NCI-H1694 treated with DMSO at 0.1 percent for 48 hours (cell line): ENCODE results near the gene CHP1.
"Not testable (repeated sequence)": the region's sequence is repeated elsewhere in the genome, so short reads cannot be mapped to it uniquely, and the experiment has no call there.

Experiments used
- DNase-seq: peaks from one replicate; lab custom pipeline; 2025; lab: John Stamatoyannopoulos, UW

The CHP1 gene

DNA sequence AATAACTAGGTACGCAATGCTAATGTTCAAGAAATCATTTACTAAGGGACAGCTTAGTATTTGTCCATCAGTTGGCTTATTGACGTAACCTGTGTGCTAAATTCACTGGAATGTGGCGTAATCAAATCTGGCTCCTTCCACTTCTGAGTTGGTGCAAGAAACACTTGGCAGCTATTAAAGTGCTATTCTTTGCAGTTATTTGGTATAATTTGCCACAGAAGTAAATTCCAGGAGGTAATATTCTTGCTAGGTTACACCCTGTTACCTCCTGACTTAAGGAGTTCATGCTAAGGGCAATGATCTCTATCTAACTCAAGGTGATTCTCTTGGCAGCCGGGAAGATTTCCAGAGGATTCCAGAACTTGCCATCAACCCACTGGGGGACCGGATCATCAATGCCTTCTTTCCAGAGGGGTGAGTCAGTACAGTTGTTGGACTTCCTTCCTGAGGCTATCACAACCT lies 25.5 kb downstream of the CHP1 start:
- DNase-seq, result no peak

DNA sequence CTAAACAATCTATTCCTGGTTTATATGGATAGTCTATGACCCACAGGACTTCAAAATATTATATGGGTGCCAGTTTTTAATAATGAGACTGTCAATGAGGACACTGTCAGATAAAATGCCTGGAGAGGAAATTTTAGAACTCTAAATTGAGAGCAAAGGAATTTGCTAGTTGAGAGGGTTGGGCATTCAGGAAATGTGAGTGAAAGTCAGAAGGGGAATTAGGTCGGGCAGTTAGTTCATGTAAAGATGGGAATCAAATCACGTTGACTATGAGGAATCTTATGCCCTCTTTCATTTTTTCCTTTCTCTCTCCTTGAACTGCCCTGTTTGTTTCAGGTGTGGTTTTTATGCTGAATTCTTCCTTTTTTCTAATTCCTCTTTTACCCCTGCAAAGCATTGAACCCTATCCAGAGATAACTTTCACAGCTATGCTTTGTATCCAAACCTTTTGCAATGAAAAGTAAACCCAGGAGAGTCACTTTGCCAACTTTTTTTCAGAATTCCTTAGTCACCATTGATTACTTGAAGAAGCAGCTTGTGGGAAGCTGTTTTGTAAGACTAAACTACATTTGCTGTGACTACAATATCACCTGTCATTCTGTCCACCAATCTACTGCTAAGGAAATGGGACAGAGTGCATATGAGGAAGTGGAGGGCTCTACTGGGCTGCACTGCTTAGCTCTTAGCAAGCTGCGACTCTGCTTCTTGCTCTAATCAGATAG lies 27.8 kb downstream of the CHP1 start:
- no peak for DNase-seq

DNA sequence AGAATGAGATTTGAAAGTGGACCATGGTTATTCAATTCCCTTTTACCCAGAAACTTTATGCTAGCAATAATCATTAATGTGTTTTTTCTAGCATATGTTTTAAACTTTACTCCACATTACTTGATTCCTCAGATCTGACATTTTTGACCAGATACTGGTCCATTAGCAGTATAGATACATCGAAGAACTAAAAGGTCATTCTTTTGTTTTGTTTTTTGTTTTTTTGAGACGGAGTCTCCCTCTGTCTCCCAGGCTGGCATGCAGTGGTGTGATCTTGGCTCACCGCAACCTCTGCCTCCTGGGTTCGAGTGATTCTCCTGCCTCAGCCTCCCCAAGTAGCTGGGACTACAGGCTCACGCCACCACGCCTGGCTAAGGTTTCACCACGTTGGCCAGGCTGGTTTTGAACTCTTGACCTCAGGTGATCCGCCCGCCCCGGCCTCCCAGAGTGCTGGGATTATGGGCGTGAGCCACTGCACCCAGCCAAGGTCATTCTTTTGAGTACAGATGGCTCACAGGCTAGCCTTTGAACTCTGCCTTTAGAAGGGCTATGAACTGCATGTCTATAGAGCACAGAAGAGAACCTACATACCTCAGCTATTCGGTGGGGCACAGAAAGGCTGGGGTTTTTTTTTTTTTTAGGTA lies 28.6 kb downstream of the CHP1 start:
- no peak for DNase-seq

DNA sequence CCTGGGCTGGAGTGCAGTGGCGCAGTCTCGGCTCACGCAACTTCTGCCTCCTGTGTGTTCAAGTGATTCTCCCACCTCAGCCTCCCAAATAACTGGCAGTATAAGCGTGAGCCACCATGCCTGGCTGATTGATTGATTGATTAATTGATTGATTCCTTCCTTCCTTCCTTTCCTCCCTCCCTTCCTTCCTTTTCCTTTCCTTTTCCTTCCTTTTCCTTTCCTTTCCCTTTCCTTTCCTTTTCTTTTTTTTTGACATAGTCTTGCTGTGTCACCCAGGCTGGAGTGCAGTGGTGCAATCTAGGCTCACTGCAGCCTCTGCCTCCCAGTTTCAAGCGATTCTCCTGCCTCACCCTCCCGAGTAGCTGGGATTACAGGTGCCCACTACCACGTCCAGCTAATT lies 29.9 kb downstream of the CHP1 start:
- not testable (repeated sequence) for DNase-seq

DNA sequence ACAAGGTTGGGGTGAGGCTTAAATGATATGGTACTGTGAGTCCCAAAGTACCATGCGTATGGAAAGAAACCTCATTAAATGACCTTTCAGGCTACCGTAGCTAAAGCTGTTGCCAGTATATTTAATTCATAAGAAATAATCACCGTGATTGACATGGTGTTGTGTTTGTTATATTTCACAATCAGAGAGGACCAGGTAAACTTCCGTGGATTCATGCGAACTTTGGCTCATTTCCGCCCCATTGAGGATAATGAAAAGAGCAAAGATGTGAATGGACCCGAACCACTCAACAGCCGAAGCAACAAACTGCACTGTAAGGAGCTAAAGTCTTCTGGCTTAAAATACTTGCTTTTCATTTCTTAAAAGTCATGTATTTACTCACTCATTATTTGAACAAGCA lies 31.5 kb downstream of the CHP1 start:
- no peak for DNase-seq

DNA sequence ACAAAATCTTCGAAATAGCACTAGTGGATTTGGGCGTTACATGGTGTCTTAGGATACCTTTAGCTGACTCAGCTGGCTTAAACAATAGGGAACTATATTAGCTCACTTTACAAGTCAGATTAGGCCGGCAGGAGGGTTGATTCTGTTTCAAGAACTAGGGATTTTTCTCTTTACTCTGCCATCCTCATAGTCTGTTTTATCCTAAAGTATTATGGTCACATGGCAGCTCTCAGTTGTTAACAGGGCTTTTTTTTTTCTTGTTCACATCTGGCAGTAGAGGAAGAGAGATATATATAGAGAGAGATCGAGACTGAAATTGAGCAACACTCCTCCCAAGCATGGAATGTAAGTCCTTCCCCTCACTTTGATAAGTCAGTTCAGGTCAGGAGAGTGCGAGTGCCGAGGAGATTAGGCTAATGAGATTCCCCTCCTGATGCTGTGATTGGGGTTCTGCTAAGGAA lies 32.9 kb downstream of the CHP1 start:
- DNase-seq, result no peak

DNA sequence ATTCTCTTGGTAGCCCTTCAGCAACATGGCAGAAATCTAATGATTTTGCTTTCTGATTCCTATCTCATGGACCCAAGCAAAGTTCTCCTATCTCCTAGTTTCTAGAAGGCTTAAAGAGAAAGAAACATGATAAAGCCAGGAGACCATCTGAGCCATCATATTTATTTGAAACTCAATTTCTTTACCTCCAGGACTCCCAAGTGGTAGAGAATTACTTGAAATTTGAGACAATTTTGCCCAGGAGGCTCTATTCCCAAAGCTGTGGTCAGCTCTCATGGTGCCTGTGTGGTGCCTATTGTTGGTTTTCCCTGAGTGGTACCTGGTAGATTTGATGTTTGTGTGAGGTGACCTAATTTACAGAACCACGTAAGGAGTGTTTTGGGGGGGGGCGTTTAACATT lies 38.8 kb downstream of the CHP1 start:
- DNase-seq, result no peak

DNA sequence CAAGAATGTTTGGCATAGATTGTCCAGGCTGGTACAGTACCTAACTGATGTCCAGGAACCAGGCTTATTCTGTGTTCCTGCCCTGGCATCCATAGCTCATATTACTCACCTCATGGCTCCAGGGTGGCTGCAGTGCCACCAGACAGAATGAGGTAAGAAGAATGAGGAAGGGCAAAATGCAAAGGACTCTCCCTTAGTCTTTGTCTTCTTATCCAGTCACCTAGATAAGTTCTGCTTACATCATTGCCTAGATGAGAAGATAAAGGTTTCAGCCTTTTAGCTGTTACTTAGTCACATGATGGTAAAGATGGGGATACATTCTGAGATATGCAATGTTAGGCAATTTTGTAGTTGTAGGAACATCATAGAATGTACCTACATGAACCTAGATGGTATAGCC lies 45.8 kb downstream of the CHP1 start:
- no peak for DNase-seq

DNA sequence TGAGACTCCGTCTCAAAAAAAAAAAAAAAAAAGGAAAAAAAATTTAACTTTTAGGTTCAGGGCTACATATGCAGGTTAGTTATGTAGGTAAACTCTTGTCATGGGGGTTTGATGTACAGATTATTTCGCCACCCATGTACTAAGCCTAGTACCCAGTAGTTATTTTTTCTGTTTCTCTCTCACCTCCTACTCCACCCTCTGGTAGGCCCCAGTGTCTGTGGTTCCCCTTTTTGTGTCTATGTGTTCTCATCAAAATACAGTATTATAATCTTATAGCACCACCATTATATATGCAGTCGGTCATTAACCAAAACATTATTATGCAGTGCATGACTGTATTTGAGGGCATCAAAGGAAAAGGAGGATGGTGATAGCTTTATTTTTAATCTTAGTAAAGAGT lies 47.3 kb downstream of the CHP1 start:
- no peak for DNase-seq

DNA sequence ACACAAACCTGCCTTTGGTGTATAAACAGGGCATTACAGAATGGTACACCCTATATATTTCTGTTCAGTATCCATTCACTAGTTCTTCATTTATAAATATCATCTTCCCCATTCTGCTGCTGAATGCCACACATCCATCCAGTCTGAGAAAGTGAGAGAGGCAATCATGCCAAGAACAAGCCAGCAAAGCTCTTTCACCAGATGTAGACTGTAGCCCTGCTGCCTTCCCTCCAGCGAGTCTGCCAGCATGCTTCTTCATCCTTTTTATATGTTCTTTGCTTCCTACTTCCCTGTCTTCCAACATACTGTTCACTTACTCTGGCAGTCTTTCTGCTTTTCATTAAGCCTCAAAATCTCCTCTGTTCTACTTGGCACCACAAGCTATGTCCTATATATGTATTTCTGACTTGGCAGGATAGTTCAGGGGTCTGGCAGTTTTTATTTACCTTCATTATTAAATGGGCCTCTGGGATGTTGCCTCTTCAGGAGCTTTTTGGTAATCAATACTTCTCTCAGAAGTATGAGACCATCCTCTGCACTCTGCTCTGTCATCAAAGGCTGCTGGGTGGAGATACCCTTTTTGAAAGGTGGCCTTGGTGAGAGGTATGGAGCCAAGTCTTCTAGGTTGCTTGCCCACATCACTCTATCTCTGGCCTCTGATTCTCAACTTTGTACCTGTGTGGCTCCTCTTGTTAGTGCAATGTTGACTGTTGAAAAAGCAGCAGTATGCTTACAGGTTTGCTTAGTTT lies 48.6 kb downstream of the CHP1 start:
- DNase-seq, result no peak

DNA sequence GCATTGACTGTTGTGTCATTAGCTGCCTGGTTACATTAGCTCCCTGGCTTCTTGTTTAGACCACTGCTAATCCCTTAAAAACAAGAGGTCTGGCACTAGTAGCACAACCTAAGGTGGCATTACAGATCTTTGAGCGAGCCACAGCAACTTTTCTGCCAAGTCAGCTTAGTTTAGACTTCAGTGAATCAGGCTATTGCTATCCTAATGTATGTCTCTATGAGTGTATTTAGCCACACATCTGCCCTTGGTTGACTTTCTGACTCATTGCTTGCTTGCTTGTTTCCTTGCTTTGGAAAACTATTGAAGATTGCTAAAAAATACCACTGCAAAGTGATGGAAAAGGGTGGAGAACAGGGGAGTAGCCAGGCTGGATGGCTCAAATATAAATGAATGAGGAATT lies 50.2 kb downstream of the CHP1 start:
- no peak for DNase-seq

DNA sequence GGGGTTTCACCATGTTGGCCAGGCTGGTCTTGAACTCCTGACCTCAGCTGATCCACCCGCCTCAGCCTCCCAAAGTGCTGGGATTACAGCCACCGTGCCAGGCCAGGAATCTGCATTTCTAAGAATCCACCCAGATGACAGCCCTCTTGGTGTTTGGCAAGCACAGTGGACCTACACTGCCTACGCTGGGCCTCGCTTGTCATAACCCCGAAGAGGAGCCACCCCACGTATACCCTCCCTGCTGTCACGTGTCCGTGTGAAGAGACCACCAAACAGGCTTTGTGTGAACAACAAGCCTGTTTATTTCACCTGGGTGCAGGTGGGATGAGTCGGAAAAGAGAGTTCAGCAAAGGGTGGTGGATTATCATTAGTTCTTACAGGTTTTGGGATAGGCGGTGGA lies 51.4 kb downstream of the CHP1 start:
- DNase-seq, result not testable (repeated sequence)

DNA sequence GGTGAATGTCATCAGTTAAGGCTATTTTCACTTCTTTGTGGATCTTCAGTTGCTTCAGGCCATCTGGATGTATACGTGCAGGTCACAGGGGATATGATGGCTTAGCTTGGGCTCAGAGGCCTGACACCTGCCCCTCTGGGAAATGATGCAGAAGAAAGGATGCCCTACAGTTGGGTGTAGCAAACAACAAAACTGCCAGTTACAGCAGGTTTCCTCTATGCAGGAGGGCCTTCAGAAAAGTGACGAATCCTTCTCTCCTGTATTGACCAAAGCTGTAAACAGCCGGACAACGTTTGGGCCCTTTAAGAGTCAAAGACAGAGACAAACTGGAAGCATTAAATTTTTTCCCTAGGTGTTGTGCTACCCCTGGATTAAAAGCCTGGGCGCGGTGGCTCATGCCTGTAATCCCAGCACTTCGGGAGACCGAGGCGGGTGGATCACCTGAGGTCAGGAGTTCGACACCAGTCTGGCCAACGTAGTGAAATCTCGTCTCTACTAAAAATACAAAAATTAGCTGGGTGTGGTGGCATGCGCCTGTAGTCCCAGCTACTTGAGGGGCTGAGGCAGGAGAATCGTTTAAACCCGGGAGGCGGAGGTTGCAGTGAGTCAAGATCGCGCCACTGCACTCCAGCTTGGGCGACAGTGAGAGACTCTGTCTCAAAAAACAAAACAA lies 52.0 kb downstream of the CHP1 start:
- DNase-seq, result not testable (repeated sequence)

DNA sequence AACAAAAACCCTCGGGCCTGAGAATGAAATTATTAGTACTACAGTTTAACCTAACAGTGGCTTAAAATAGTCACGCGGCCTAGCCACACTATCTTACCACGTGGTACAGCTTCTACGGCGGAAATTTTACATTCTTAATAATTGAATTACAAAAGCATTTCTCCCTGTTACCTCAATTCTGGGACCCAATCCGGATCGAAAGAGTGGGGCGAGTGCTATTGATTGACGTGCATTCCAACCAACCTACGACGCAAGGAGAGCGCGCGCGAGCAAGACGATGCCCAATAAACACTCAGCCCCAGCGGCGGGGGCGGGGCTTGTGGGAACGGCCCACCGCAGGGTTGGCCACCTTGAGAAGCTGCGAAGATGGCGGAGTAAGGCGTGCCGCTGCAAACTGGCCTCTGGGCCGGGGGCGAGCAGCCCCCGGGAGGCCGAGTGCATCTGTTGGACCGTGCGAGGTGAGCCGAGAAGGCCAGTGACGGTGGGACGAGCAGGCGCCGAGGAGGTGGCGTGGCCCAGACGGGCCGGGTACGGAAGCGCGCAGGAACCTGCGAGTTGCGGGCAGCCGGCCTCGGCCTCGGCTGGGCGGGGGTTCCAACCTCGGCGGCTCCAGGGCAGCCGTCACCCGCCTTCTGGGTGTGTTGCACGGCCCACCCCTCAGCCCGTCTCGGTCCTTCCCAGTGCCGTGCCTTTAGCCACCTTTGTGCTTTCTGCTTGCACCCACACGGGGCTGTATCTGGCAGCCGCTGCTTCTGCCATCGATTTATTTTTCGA lies 52.8 kb downstream of the CHP1 start:
- DNase-seq, result peak; percentile 95

DNA sequence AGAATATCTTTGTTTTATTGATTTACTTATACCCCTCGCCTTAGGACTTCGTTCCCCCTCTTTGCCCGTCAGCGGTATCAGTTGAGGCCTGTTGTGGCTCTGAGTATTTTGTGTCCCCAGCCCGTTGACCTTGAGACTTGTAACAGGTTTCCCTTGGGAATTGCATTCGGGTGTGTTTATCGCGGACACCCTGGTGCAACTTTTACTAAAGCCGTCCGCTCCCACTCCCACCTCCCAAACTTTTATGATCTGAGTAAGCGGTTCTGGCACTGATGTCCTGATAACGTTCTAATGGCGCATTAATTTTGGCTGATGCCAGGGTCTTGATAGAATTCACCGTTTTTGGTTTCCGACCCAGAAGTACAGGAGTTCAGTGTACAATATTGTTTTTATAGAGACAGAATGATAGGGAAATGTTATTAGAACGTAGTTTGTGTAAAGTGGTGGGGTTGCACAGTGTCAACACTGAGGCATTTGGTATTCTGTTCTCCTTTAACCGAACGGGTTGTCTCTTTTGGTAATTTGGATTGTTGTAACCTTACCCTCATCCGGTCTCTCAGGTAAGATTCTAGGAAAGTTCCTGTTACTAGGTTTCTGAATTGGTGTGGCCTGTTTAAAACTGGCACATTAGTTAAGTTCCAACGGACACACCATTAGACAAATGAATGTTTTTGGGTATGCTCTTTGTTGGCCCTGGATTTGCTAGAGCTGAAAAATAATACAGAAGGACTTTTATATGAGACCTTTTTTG lies 53.5 kb downstream of the CHP1 start:
- no peak for DNase-seq

DNA sequence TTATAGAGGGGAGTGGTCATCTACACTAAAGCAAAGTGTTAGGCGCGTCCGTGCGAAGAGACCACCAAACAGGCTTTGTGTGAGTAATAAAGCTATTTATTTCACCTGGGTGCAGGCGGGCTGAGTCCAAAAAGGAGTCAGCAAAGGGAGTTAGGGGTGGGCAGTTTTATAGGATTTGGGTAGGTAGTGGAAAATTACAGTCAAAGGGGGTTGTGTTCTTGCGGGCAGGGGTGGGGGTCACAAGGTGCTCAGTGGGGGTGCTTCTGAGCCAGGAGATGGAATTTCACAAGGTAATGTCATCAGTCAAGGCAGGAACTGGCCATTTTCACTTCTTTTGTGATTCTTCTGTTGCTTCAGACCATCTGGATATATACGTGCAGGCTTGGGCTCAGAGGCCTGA lies 54.2 kb downstream of the CHP1 start:
- no peak for DNase-seq

DNA sequence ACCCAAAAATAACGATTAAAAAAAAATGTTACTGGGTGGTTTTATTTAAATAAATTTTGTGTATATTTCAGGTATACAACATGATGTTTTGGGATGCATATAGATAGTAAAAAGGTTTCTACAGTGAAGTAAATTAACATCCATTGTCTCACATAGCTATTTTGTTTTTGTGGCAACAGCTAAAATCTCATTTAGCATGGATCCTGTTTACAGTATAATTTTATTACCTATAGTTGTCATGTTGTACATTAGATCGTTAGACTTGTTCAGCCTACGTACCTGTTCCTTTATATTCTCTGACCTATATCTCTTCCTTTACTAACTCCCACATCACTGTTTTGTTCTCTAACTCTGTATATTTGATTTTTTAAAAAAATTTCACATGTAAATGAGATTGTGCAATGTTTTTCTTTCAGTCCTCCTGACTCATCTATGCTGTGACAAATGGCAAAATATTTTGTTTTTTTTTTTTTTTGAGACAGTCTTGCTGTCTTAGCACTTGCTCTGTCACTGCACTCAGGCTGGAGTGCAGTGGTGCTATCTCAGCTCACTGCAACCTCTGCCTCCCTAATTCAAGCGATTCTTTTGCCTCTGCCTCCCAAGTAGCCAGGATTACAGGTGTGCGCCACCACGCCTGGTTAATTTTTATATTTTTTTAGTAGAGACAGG lies 55.7 kb downstream of the CHP1 start:
- no peak for DNase-seq

DNA sequence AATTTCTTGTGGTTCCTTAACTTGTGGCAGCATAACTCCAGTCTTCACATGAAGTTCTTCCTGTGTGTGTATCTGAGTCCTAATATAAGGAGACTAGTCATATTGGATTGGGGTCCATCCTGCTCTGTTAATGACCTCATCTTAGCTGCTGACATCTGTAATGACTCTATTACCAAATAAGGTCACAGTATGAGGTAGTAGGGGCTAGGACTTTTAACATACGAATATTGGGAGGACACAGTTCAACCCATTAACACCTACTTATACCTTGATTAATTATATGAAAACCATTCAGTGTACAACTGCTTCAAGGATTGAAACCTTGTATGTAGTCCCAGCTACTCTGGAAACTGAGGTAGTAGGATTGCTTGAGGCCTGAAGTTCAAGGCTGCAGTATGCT lies 57.4 kb downstream of the CHP1 start:
- no peak for DNase-seq

DNA sequence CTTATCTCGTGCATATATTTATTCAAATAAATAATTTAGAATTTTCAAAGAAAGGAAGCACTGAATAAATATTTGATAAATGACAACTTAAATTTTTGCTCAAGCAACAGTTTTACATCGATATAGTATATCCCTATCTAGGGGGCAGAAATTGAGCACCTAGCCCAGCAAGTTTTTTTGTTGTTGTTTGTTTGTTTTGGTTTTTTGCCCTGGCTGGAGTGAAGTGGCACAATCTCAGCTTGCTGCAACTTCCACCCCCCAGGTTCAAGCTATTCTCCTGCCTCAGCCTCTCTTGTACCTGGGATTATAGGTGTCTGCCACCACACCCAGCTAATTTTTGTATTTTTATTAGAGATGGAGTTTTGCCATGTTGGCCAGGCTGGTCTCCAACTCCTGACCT lies 58.9 kb downstream of the CHP1 start:
- DNase-seq, result no peak

DNA sequence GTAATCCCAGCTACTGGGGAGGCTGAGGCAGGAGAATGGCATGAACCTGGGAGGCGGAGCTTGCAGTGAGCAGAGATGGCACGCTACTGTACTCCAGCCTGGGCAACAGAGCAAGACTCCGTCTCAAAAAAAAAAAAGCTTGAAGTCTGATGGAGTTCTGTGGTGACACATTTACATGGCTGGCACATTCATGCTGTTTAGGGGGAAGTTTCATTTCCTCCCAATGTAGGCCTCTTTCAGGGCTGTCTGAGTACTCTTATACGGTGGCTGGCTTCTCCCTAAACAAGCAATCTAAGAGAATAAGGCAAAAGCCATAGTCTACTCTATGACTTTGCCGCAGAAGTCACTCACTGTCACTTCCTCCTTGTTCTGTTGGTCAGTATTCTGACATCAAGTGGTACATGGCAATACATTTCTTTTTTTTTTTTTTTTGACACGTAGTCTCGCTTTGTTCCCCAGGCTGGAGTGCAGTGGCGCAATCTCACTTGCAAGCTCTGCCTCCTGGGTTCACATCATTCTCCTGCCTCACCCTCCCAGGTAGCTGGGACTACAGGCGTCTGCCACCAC lies 60.1 kb downstream of the CHP1 start:
- DNase-seq, result no peak
